ENCODE results near the gene PDIA5. TPM values are rescaled to one million over a fixed set of nuclear protein-coding genes. Genes with fewer than 3 reads are reported as not detected.

The PDIA5 gene
- total and polyA plus RNA-seq, 3 donors from 2014 or later, result 49.6 to 76.8 (median 76.0) TPM

GRCh38 chr3:123104550-123104949 lies 37.7 kb downstream of the PDIA5 start:
- Histone ChIP-seq H3K4me1 (no peaks in the 10 kb centered on the region), H3K27me3 (no peaks in the 10 kb centered on the region), H3K4me3 (no peak overlapping the region), H3K9me3 (no peaks in the 10 kb centered on the region), H3K27ac (no peak overlapping the region), H3K36me3 (ENCODE audit: low read depth, missing control alignments) (peaks cover 5% of the 10 kb centered on the region)
- no peak for DNase-seq
- intact Hi-C loops (cut with DNase I; ENCODE audit: low total_unique reads), result no loop called here
- WGBS, 2 donors, result 79 to 80% methylated on average over 1 to 3 of the region's 3 CpGs
- TF ChIP-seq POLR2A (IDR thresholded peaks at IDR 0.05) (no peak), CTCF (IDR thresholded peaks at IDR 0.05) (no peak)

GRCh38 chr3:123105201-123106189 lies 38.7 kb downstream of the PDIA5 start:
- no peak for DNase-seq
- intact Hi-C loops (cut with DNase I; ENCODE audit: low total_unique reads), result no loop called here
- H3K36me3 ChIP-seq (ENCODE audit: low read depth, missing control alignments), result peaks cover 5% of the 10 kb centered on the region
- H3K9me3 ChIP-seq, result no peaks in the 10 kb centered on the region
- no peak overlapping the region for H3K4me3 ChIP-seq
- H3K27me3 ChIP-seq, result no peaks in the 10 kb centered on the region
- TF ChIP-seq CTCF (IDR thresholded peaks at IDR 0.05), result no peak
- no peak for TF ChIP-seq POLR2A (IDR thresholded peaks at IDR 0.05)
- H3K4me1 ChIP-seq, result no peaks in the 10 kb centered on the region
- no peak overlapping the region for H3K27ac ChIP-seq
- 79 to 84% methylated on average over 12 of the region's 12 CpGs for WGBS, 2 donors

- Histone ChIP-seq H3K4me3 (no peak overlapping the region), H3K27ac (no peak overlapping the region), H3K36me3 (ENCODE audit: low read depth, missing control alignments) (peaks cover 5% of the 10 kb centered on the region), H3K9me3 (no peaks in the 10 kb centered on the region), H3K4me1 (peaks cover 5% of the 10 kb centered on the region), H3K27me3 (no peaks in the 10 kb centered on the region)
- no peak for DNase-seq
- 90 to 94% methylated on average over 19 of the region's 19 CpGs for WGBS, 2 donors
- TF ChIP-seq POLR2A (IDR thresholded peaks at IDR 0.05), result no peak
- TF ChIP-seq CTCF (IDR thresholded peaks at IDR 0.05), result no peak
- intact Hi-C loops (cut with DNase I; ENCODE audit: low total_unique reads), result no loop called here
Observed at GRCh38 chr3:123110282-123110975, 43.6 kb downstream of the PDIA5 start.

GRCh38 chr3:123110976-123111615 lies 44.3 kb downstream of the PDIA5 start:
- intact Hi-C loops (cut with DNase I; ENCODE audit: low total_unique reads), result no loop called here
- peaks cover 5% of the 10 kb centered on the region for H3K36me3 ChIP-seq (ENCODE audit: low read depth, missing control alignments)

More at GRCh38 chr3:123110976-123111615, 44.3 kb downstream of the PDIA5 start:
- Histone ChIP-seq H3K9me3 (no peaks in the 10 kb centered on the region), H3K4me1 (peaks cover 5% of the 10 kb centered on the region), H3K27ac (no peak overlapping the region), H3K27me3 (no peaks in the 10 kb centered on the region), H3K4me3 (no peak overlapping the region)
- TF ChIP-seq CTCF (IDR thresholded peaks at IDR 0.05), result no peak
- WGBS, 2 donors, result 90 to 91% methylated on average over 6 to 11 of the region's 11 CpGs
- no peak for DNase-seq

Data from testis (tissue), 3 donors.